Right cardiac atrium (tissue), 5 donors: ENCODE results near the gene ARHGEF12. TPM values are rescaled to one million over a fixed set of nuclear protein-coding genes. Genes with fewer than 3 reads are reported as not detected.

Experiments
- ATAC-seq, 2 donors: fragments of 200-7000 bp; cut with Tn5 transposase; one replicate each; pipeline versions ENCODE4 v1.8.0 to v1.9.1; 2020; ENCODE audit warnings: moderate library complexity in 2 of 2, mild to moderate bottlenecking in 1 of 2
- DNase-seq, 3 donors: peaks; one replicate each; pipeline ENCODE4 v3.0.0-alpha.2; 2020
- H3K27ac ChIP-seq: one replicate; pipeline ENCODE4 v1.5.1; 2013; ENCODE audit warnings: mild to moderate bottlenecking, low read length, control low read depth, moderate library complexity
- H3K27me3 ChIP-seq: one replicate; pipeline ENCODE4 v1.6.1; 2013; ENCODE audit not compliant: control insufficient read depth, insufficient read depth
- H3K4me1 ChIP-seq: one replicate; pipeline ENCODE4 v1.6.1; 2013; ENCODE audit warnings: low read length; ENCODE audit not compliant: control insufficient read depth, insufficient read depth
- H3K4me3 ChIP-seq: one replicate; pipeline ENCODE4 v1.5.1; 2013; ENCODE audit warnings: low read length, control low read depth
- H3K9me3 ChIP-seq: one replicate; pipeline ENCODE4 v1.6.1; 2013; ENCODE audit warnings: low read length; ENCODE audit not compliant: control insufficient read depth
- WGBS: extraction: QIAGEN DNeasy Blood & Tissue Kit; methylation state at CpG from one replicate; pipeline ENCODE4 v1.1.7; 2013; 5-methylcytosine and 5-hydroxymethylcytosine counted together
- intact Hi-C, 4 donors: fragments of 100-400 bp; cut with DNase I; formaldehyde crosslinking; loops; one replicate each; pipeline versions ENCODE4 v1.11.0 to v1.14.0; 2022 to 2023
- polyA plus RNA-seq: library from polyadenylated mRNA; stranded (reverse); fragments of 200-250 nt; gene quantifications from one replicate; pipeline ENCODE4 v1.2.3, GENCODE V29; 2013
- total RNA-seq, 4 donors: library from RNA; stranded (reverse); fragmentation: NEBNext Ultra II Directional; extraction: Animal tissue kit (Norgen Biotek cat#: 25700); gene quantifications; one replicate each; pipeline ENCODE4 v1.2.1, GENCODE V29; 2021
- donor health status: healthy with polysubstance abuse.
- donor health status: DM: no; HTN: yes; CAD: no.
- donor health status: DM: no; HTN: no; CAD: no.
- donor health status: DM: no; HTN: yes; CAD: no; lungs with severe emphysema.
- donor health status: DM: yes; HTN: yes; CAD: no.

Gene ARHGEF12
- total and polyA plus RNA-seq, 5 donors = 26.1 to 112 (median 93.7) TPM

- Histone ChIP-seq H3K4me1 (peaks cover 1% of the 10 kb centered on the region), H3K4me3 (no peak overlapping the region), H3K27ac (no peak overlapping the region), H3K27me3 (no peaks in the 10 kb centered on the region), H3K9me3 (no peaks in the 10 kb centered on the region)
- intact Hi-C loops = no loop called here
- DNase-seq (no peak), ATAC-seq (no peak)
- WGBS = 52% methylated on average over 2 of the region's 2 CpGs
These were observed 63.1 kb downstream of the ARHGEF12 start for GRCh38 chr11:120399307-120399706.

DNA sequence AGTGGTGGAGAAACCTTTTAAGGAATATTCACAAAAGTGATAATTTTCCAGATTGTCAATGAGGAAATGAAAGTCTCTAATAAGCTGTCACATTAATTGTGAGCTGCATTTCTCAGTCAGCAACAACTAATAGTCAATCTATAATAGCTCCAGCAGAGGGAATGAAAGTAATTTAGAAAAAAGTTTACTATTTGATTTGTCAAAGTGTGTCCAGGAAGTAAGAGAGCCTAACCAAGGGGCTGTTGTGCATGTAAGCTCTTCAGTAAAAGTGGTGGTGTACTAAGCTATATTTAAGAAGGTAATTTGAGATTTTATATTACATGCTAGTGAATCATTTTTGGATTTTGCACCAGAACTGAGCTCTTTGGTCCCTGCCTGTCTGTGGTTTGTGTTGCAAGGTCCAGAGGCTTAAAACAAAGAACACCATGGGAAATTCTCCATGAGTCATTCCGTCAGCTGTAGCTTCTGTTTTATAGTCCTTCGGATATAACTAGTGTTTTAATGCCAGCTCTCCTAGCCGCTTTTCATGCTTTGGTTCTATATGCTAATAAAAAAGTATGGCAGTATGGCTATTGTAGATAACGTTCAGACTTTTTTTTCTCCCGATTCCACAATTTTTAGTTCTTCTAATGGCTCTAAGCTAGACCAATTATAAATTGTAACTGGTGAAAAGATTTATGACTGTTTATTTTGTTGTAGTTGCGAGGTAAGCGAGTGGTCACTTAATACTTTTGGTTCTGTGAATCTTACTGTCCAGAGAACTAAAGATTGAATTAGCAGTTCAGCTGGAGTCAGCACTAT is 64.6 kb downstream of the ARHGEF12 start:
- peak overlapping the region; percentile 27 for H3K27ac ChIP-seq

GRCh38 chr11:120401506-120401905 is 65.3 kb downstream of the ARHGEF12 start:
- Histone ChIP-seq H3K4me1 (peaks cover 1% of the 10 kb centered on the region), H3K4me3 (no peak overlapping the region), H3K27ac (no peak overlapping the region), H3K9me3 (no peaks in the 10 kb centered on the region), H3K27me3 (no peaks in the 10 kb centered on the region)
- no peak for DNase-seq
- intact Hi-C loops = loop anchor here in 1 of 4 donors (10.0 kb wide), 1 partner anchor 57 kb away; no protein-coding TSS in a partner anchor
- no peak for ATAC-seq
- 18% methylated on average over 1 of the region's 1 CpG for WGBS

More for the DNA sequence above, 64.6 kb downstream of the ARHGEF12 start:
- ATAC-seq = peak; percentile 85 to 90
- no peaks in the 10 kb centered on the region for H3K9me3 ChIP-seq
- no peaks in the 10 kb centered on the region for H3K27me3 ChIP-seq
- intact Hi-C loops = loop anchor here in 1 of 4 donors (10.0 kb wide), 1 partner anchor 56 kb away; no protein-coding TSS in a partner anchor
- peaks cover 1% of the 10 kb centered on the region for H3K4me1 ChIP-seq
- 50% methylated on average over 7 of the region's 7 CpGs for WGBS
- no peak for DNase-seq
- H3K4me3 ChIP-seq = no peak overlapping the region

DNA sequence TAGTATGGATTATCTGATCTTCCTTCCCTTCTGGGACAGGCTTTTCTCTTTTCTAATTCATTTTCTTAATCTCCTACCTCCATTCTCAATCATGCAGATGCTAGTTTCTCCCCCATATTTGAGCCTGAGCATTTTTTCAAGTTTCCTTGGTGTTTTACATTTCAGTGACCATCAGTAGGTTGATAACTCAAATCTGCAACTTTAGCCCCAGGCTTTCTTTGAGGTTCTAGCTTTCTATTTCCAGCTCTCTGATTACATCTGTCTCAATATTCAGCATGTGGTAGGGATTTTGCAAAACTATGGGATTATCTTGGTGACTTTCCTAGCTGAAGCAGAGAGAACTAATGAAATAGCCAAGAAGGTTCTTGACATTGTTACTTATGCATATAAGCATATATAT is 67.8 kb downstream of the ARHGEF12 start:
- H3K27ac ChIP-seq = no peak overlapping the region
- no peak for DNase-seq
- H3K4me1 ChIP-seq = peaks cover 1% of the 10 kb centered on the region
- ATAC-seq = no peak
- intact Hi-C loops = loop anchor here in 1 of 4 donors (10.0 kb wide), 1 partner anchor 59 kb away; no protein-coding TSS in a partner anchor
- no peaks in the 10 kb centered on the region for H3K27me3 ChIP-seq
- H3K9me3 ChIP-seq = no peaks in the 10 kb centered on the region
- H3K4me3 ChIP-seq = no peak overlapping the region

GRCh38 chr11:120404495-120404894 is 68.3 kb downstream of the ARHGEF12 start:
- Histone ChIP-seq H3K27me3 (no peaks in the 10 kb centered on the region), H3K27ac (no peak overlapping the region), H3K4me3 (no peak overlapping the region), H3K4me1 (peaks cover 1% of the 10 kb centered on the region), H3K9me3 (no peaks in the 10 kb centered on the region)
- 52% methylated on average over 6 of the region's 6 CpGs for WGBS
- DNase-seq = no peak
- ATAC-seq = peak in 1 of 2 donors; percentile 64
- intact Hi-C loops = loop anchor here in 1 of 4 donors (10.0 kb wide), 1 partner anchor 60 kb away; no protein-coding TSS in a partner anchor

DNA sequence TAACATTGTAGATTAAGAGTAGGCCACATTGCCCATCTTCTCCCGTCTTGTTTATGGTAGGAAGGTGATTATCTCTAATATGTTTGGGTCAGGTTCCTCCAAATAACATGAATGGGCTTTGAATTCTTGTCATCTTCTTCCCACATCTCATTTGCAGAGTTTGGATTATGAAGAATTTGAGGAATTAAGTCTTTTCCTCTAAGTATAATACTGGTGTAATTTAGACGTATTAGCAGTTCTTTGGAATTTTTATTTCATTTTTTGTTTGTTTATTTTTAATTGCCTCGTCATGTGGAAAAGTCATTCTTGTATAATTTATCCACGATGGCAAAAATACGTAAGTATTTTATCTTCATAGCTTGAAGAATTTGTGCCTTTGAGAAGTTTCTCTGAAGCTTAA is 73.4 kb downstream of the ARHGEF12 start:
- intact Hi-C loops = loop anchor here in 1 of 4 donors (10.0 kb wide), 1 partner anchor 65 kb away; no protein-coding TSS in a partner anchor
- 83% methylated on average over 5 of the region's 5 CpGs for WGBS
- ATAC-seq (no peak), DNase-seq (no peak)
- Histone ChIP-seq H3K9me3 (no peaks in the 10 kb centered on the region), H3K27me3 (no peaks in the 10 kb centered on the region), H3K27ac (no peak overlapping the region), H3K4me1 (peaks cover 2% of the 10 kb centered on the region), H3K4me3 (no peak overlapping the region)

DNA sequence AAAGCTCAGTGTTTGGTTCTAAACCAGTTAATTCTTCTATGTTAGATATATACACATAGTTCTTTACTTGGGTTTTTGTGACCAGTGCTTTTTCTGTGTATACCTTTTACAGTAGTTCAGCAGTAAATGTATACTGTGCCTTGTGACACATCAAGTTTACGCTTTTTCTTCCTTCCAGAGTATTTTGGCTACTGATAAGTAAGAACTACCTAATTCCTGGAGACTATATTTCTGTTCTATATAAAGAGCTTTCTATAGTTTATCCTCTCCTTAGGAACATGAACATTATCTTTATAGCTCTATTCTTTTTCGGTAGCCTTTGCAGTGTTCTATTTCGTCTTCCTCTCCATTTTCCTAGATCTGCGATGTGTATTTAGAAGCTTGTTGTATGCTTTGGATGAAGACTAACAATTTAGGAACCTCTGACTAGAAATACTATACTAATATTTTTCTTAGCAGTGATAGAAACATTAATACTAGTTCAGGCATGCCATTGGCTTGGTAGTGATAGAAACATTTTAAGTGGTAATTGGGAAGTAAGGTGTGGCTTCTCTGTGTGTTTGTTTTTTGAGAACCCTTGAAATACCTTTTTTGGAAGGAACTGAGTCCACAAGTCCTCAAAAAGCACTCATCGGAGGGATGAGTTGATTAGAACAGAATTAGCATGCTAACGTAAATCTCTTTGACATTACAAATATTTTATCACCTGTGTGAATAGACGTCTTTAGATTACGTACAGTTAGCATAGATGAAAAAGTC is 74.6 kb downstream of the ARHGEF12 start:
- no peak overlapping the region for H3K27ac ChIP-seq
- H3K4me1 ChIP-seq = peaks cover 2% of the 10 kb centered on the region
- H3K4me3 ChIP-seq = no peak overlapping the region
- WGBS = 88% methylated on average over 8 of the region's 8 CpGs
- no peaks in the 10 kb centered on the region for H3K27me3 ChIP-seq
- intact Hi-C loops = no loop called here
- ATAC-seq (no peak), DNase-seq (no peak)
- H3K9me3 ChIP-seq = no peaks in the 10 kb centered on the region

DNA sequence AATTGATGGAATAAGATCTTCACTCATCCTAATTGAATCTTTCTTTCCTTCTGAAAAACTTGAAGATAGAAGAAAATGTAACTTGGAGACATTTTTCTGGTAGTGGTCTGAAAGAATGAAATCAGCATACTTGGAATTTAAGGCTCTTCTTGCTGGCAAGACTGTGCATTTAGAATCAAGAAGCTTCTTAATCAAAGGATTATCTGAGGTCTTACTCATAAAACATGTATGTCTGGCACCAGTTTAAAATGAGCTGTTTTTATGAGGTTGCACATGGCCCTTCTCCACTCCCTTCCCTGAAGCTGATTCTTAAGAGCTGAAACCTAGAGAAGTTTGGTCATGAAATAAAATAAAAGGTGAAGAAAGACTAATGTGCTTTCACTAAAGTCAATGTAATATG is 77.3 kb downstream of the ARHGEF12 start:
- no peak for DNase-seq
- Histone ChIP-seq H3K4me3 (no peak overlapping the region), H3K27ac (no peak overlapping the region), H3K9me3 (no peaks in the 10 kb centered on the region), H3K27me3 (no peaks in the 10 kb centered on the region), H3K4me1 (peaks cover 2% of the 10 kb centered on the region)
- no peak for ATAC-seq
- intact Hi-C loops = no loop called here

GRCh38 chr11:120420572-120420971 is 84.4 kb downstream of the ARHGEF12 start:
- DNase-seq = no peak
- no peaks in the 10 kb centered on the region for H3K27me3 ChIP-seq
- H3K27ac ChIP-seq = no peak overlapping the region
- WGBS = 90% methylated on average over 4 of the region's 4 CpGs
- H3K9me3 ChIP-seq = no peaks in the 10 kb centered on the region
- no peak overlapping the region for H3K4me3 ChIP-seq
- no peak for ATAC-seq
- no peaks in the 10 kb centered on the region for H3K4me1 ChIP-seq
- intact Hi-C loops = no loop called here

DNA sequence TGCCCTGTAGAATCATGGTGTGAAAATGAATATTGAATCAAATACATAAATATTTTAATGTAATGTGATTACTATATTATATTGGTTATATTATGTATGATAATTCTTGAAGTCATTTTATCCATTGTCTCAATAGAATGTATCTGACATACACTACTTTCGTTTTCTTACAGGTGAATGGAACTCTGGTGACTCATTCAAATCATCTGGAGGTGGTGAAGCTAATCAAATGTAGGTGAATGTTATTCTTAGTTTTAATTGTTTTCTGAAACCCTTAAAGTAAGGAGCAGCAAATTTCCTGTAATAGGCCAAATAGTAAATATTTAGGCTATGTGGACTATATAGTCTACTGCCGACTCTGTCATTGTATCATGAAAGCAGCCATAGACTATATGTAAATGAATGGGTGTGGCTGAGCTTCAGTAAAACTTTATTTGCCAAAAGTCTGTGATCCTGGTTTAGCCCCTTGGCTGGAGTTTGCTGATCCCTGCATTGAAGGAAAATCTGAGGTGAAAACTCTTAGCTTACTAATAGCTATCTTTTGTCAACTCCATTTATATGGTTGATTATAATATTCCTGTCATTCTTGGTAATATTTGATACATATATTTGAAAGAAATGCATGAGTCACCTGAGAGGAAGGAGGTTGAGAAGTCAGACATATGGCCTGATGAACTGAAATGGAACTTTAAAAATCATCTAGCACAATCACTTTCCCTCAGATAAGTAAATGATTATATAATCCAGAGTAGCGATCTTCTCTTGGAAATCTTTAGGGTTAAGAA is 88.2 kb downstream of the ARHGEF12 start:
- WGBS = 85% methylated on average over 3 of the region's 3 CpGs
- intact Hi-C loops = no loop called here
- no peak for ATAC-seq
- Histone ChIP-seq H3K9me3 (no peaks in the 10 kb centered on the region), H3K27me3 (no peaks in the 10 kb centered on the region), H3K4me1 (no peaks in the 10 kb centered on the region), H3K27ac (no peak overlapping the region), H3K4me3 (no peak overlapping the region)
- DNase-seq = no peak
